Ectodermal cell (in vitro differentiated cells): ENCODE measurements around the gene RELT. TPM values are rescaled to one million over a fixed set of nuclear protein-coding genes. Genes with fewer than 3 reads are reported as not detected.
A peak's percentile ranks its signal among the peaks of the same experiment; 100 is the strongest.

Experiments used
- H3K27ac ChIP-seq: 2 replicates; pipeline ENCODE4 v1.7.0; 2013; ENCODE audit warnings: mild to moderate bottlenecking, low read depth, low read length; ENCODE audit not compliant: insufficient read depth, poor library complexity, severe bottlenecking
- H3K27me3 ChIP-seq: 2 replicates; pipeline ENCODE4 v1.7.0; 2013; ENCODE audit warnings: mild to moderate bottlenecking, low read length; ENCODE audit not compliant: insufficient read depth, control insufficient read depth, poor library complexity, severe bottlenecking
- H3K36me3 ChIP-seq: one replicate; pipeline ENCODE4 v1.7.0; 2013; ENCODE audit warnings: low read length; ENCODE audit not compliant: control insufficient read depth, insufficient read depth
- H3K4me1 ChIP-seq: one replicate; pipeline ENCODE4 v1.7.0; 2013; ENCODE audit warnings: low read length; ENCODE audit not compliant: control insufficient read depth, insufficient read depth
- H3K4me3 ChIP-seq: 2 replicates; pipeline ENCODE4 v1.7.0; 2013; ENCODE audit warnings: low read depth, low read length, control low read depth; ENCODE audit not compliant: insufficient read depth
- H3K9me3 ChIP-seq: 2 replicates; pipeline ENCODE4 v1.7.0; 2013; ENCODE audit warnings: mild to moderate bottlenecking, low read length, moderate library complexity; ENCODE audit not compliant: control insufficient read depth
- WGBS, 2 experiments: methylation state at CpG; one replicate each; pipeline ENCODE4 v1.1.7; 2013; ENCODE audit warnings: missing lambda C conversion rate in 2 of 2; 5-methylcytosine and 5-hydroxymethylcytosine counted together
- polyA plus RNA-seq, 4 experiments: library from polyadenylated mRNA; stranded (reverse); fragments of 50-300 nt; gene quantifications; one replicate each; pipeline ENCODE4 v1.2.3, GENCODE V29; 2013

RELT gene, protein sequence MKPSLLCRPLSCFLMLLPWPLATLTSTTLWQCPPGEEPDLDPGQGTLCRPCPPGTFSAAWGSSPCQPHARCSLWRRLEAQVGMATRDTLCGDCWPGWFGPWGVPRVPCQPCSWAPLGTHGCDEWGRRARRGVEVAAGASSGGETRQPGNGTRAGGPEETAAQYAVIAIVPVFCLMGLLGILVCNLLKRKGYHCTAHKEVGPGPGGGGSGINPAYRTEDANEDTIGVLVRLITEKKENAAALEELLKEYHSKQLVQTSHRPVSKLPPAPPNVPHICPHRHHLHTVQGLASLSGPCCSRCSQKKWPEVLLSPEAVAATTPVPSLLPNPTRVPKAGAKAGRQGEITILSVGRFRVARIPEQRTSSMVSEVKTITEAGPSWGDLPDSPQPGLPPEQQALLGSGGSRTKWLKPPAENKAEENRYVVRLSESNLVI
- 9.1 TPM for polyA plus RNA-seq (2013, experiment 1 of 4)
- 8.0 TPM for polyA plus RNA-seq (2013, experiment 2 of 4)
- 5.9 TPM for polyA plus RNA-seq (2013, experiment 3 of 4)
- polyA plus RNA-seq (2013, experiment 4 of 4), result 5.7 TPM

DNA sequence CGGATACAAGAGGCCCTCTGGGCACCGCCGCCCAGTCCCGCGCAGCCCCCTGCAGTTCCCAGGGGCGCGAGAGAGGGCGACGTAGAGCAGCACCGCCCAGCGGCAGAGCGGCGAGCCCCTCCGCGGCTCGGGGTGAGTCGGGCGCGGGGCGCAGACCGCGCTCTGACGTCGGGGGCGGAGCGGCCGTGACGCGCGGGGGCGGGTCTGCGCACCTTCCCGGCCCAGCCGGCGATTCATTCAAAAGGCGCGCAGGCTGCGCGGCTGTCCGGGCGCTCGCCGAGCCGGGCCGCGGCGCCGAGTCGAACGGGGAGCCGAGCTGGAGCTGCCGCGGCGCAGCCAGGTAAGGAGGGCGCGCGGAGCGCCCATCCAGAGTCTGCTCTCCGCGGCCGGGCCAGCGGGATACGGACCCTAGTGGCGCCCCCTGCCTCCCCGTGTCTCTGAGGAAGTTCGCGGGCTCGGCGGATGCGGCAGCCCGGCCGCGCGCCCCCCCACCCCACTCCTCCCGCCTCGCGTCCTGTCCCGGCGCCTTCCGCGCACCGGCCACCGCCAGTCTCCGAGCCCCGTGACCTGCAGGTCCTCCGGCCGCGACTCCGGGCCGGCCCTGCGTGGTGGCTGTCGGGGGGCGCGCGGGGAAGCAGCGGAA, at the start of gene RELT:
Gene RELT, plus strand, starts transcription at position 240 of the 643 bp plus-strand sequence. CDS start 12,738 bp downstream, outside the sequence.
- H3K27ac ChIP-seq, result no peak within 1 kb of the TSS
- 1% methylated on average over 96 of the region's 96 CpGs for WGBS, 2 experiments
- H3K9me3 ChIP-seq, result no peaks in the 10 kb centered on the region
- H3K4me3 ChIP-seq, result peak within 1 kb of the TSS; percentile 70
- peaks cover 6% of the 10 kb centered on the region for H3K27me3 ChIP-seq
- peaks cover 8% of the 10 kb centered on the region for H3K4me1 ChIP-seq
- no peaks in the 10 kb centered on the region for H3K36me3 ChIP-seq

DNA sequence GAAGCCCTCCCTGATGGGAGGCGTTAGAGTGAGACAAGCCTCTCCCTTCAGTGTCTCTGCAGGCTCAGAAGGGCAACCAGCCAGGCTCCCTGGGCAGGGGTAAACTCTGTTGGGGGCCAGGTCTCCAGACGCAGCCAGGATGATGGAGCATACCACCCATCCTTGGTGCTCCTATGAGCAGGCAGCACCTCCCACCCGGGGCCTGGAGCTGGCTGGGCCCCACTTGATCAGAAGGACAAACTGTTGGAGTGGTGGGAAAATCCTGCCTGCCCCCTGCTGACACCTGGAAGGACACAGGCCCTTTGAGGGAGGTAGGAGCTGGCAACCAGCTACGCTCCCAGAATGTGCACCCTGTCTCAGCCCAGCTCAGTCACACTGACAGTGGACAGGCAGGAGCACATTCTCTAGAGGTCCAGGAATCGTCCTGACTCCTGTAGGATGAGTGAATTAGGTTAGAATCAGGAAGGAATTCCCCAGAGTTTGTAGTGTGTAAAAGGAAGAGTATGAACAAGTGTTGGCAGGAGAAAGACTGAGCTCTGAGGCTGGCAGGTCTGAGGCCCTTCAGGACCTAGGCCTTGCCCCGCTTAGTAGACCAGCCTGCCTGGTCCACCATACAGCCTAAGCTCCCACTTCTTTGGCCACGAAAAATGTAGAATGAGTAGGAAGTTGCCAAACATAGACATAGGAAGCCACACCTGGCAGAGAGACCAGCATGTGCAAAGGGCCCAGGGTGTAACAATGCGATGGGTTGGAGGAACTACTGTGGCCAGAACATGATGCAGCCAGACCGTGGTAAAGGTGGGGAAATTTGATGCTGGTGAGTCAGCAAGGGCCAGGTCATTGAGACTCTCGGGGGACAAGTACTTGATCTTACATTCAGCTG, 49.0 kb upstream of the RELT start:
- Histone ChIP-seq H3K27me3 (no peaks in the 10 kb centered on the region), H3K27ac (no peak overlapping the region), H3K4me3 (no peak overlapping the region), H3K9me3 (no peaks in the 10 kb centered on the region), H3K4me1 (peaks cover 70% of the 10 kb centered on the region), H3K36me3 (no peaks in the 10 kb centered on the region)
- WGBS, 2 experiments, result 86 to 91% methylated on average over 10 of the region's 10 CpGs

DNA sequence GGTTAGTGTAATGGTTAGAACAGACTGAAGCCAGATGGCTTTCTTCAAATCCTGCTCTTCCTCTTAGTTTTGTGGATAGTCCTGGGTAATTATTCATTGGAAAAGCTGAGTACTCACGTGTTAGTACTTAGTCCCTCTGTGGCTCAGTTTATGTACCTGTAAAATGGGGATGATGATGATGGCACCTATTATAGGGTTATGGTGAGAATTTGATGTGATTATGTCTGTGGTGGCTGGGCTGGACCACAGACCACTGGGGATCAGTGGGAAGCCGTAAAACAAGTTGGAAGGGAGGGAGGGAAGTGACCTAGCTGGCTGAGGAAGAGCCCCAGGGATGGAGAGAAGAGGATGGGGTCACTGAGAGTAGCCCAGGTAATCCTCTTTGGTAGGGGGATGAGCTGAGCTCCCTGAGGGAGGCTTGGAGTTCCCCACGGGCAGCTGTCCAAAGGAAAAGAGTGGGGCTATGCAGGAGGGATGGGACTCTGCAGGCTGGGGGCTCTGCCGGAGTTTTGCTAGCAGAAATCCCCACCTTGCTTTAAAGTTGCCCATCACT, 48.3 kb upstream of the RELT start:
- H3K4me1 ChIP-seq, result peaks cover 70% of the 10 kb centered on the region
- 64 to 73% methylated on average over 4 of the region's 4 CpGs for whole genome bisulfite sequencing, 2 experiments
- H3K4me3 ChIP-seq, result no peak overlapping the region
- H3K27me3 ChIP-seq, result no peaks in the 10 kb centered on the region
- H3K9me3 ChIP-seq, result no peaks in the 10 kb centered on the region
- H3K27ac ChIP-seq, result no peak overlapping the region
- no peaks in the 10 kb centered on the region for H3K36me3 ChIP-seq

DNA sequence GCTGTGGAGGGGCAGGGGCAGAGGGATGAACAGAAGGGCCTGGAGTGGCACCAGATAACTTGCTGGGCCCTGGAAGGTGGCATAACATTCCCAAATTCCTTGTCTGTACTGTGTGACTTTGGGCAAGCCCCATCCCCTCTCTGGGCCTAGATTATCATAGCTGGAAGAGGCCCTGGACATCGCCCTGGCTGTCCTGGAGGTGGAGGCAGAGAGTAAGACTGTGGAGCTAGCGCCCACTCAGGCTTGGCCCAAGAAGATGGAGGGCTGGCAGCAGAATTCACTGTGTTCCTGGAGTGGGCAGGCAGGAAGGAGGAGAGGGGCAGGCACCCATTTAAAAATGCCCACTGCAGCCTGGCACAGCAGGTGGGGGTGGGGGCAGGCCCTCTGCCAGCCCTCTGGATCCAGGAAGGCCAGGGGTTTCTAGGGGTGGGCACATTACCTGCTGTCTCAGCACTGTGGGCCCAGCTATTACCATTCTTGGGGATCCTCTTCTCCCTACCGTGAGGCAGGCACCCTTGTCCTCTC, 45.6 kb upstream of the RELT start:
- H3K36me3 ChIP-seq, result no peaks in the 10 kb centered on the region
- 53 to 60% methylated on average over 3 of the region's 3 CpGs for WGBS, 2 experiments
- no peaks in the 10 kb centered on the region for H3K27me3 ChIP-seq
- H3K27ac ChIP-seq, result peak overlapping the region; percentile 77
- peaks cover 68% of the 10 kb centered on the region for H3K4me1 ChIP-seq
- H3K9me3 ChIP-seq, result no peaks in the 10 kb centered on the region
- H3K4me3 ChIP-seq, result peak overlapping the region; percentile 12

DNA sequence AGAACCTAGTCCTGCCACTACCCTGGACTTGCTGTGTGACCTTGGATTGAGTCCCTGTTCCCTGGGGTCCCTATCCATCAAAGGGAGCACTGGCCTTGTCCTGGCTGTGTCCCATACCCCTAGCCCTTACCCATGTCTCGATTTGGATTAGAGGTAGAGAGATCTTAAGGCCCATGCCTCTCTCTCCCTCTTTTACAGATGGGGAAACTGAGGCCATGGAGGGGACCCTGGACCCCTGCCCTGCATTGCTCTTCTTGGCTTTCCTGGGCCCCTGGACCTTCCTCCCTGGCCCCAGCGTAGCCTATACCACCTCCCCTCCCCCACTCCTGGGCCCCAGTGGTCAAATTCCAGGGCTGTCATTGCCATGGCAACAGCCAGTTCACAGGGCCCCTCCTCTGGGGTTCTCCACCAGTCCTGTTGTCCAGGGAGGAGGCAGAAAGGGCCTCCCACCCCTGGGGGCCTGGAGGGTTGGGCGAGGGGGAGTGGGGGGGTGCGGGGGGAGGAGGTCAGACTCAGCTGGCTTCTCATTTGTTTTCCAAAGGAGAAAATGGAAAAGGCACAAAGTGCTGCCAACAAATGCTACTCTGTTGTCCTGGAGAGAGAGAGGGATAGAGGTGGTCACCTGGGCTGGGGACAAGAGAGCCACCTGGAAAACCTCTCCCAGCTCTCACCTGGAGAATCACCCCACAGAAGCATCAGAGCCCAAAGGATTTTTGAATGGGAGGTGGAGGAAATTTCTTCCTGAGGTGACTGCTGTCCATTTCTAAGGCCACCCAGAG, 44.9 kb upstream of the RELT start:
- peaks cover 66% of the 10 kb centered on the region for H3K4me1 ChIP-seq
- H3K36me3 ChIP-seq, result no peaks in the 10 kb centered on the region
- peak overlapping the region; percentile 77 for H3K27ac ChIP-seq
- no peaks in the 10 kb centered on the region for H3K27me3 ChIP-seq
- no peaks in the 10 kb centered on the region for H3K9me3 ChIP-seq
- H3K4me3 ChIP-seq, result peak overlapping the region; percentile 12
- 13 to 15% methylated on average over 4 of the region's 4 CpGs for WGBS, 2 experiments

DNA sequence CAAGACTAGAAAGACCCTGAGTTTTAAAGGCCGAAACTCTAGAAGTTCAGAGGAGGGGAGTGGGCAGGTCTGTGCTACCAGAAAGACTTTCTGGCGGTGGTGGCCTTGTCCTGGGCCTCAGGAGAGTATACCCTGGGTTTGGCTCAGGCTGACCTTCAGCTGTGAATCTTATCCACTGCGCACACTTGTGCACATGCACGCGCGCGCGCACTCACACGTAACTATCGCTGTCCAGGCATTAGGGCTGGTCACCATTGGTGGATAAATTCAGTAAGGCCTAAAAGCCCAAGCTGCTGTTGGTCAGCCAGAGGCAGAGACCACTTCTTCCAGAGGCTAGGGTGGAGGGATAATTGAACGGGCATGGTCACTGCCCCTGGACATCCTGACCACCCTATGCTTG, 43.0 kb upstream of the RELT start:
- Histone ChIP-seq H3K36me3 (no peaks in the 10 kb centered on the region), H3K4me3 (no peak overlapping the region), H3K27ac (no peak overlapping the region), H3K27me3 (no peaks in the 10 kb centered on the region), H3K9me3 (no peaks in the 10 kb centered on the region), H3K4me1 (peaks cover 71% of the 10 kb centered on the region)
- 96 to 97% methylated on average over 11 of the region's 11 CpGs for WGBS, 2 experiments

DNA sequence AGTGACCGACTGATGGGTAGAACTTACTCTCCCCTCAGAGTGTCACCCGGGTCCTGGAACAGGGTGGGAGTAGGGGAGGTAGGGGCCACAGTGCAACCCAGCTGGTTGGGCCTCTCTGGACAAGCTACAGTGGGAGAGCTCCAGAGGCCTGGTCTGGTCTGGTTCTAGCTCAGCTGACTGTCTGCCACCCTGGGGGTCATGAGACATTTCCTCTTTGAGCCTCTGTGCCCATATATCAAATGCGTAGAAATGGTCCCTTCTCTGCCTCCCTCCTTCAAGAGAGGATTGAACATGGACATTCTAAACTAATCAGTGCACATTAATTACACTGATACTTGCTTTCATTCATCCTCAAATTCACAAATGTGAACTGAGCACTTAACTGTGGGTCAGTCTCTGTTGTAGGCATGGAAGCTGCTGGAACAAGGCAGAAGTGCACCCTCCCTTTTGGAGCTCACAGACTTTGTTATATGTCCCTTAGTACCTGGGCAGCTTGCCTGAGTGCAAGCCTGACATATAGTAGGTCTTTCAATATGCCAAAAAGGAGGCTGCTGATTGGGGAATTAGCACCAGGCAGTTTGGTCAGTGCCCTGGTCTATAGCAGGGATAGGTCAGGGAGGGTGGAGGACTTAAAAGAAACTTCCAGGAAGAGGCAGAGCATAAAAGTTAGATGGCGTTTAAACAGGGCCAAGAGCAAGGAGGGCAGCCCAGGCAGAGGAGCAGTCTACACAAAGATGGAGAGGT, 42.4 kb upstream of the RELT start:
- Histone ChIP-seq H3K4me3 (no peak overlapping the region), H3K4me1 (peaks cover 68% of the 10 kb centered on the region), H3K36me3 (no peaks in the 10 kb centered on the region), H3K9me3 (no peaks in the 10 kb centered on the region), H3K27ac (no peak overlapping the region), H3K27me3 (no peaks in the 10 kb centered on the region)
- 81 to 92% methylated on average over 4 of the region's 4 CpGs for WGBS, 2 experiments

DNA sequence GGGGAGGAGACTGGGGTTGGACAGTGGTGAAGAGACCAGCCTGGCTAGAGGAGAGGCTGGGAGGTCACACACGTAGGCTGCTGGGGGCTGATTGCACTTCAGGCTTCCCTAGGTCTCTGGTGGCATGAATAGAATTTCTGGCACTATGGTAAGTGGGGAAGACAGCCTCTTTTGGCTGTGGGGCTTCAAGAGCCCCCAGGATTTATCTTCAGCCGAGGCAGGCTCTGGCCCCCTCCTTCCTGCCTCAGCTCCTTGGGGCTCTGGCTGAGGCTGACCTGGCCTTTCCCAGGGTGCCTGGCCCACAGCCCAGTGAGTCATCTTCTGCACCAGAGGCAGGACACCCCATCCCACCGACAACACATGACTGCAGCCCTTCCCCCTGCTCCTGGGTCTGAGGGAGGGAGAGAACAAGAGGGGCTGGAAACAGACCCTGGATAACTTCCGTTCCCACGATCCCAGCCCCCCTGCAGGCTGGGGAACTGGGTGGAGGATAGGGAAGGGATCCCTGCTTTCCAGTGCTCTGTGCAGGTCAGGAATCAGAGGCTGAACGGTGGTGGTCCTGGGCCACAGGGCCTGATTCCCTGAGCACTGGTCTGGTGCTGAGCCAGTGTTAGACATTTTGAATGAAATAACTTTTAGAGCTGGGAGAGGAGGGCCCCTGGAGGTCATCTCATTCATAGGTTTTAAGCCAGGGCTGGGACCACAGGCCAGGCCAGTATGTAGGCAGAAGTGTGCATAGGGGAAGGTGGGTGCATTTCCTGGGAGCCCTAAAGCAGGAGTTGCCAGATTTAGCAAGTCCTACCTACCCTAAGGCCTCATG, 41.6 kb upstream of the RELT start:
- Histone ChIP-seq H3K27me3 (no peaks in the 10 kb centered on the region), H3K4me1 (peaks cover 66% of the 10 kb centered on the region), H3K4me3 (no peak overlapping the region), H3K27ac (peak overlapping the region; percentile 20), H3K36me3 (no peaks in the 10 kb centered on the region), H3K9me3 (no peaks in the 10 kb centered on the region)
- 31 to 36% methylated on average over 6 of the region's 6 CpGs for WGBS, 2 experiments
